DOHH2 (cell line): Measurements from ENCODE around the gene AHCTF1.
"Not testable (repeated sequence)": the region's sequence is repeated elsewhere in the genome, so short reads cannot be mapped to it uniquely, and the experiment has no call there.

ENCODE experiments used
- H3F3A ChIP-seq: fragments of 200-600 bp; sonication (generic), shearing (Covaris generic); 2 replicates; pipeline ENCODE4 v1.6.0; 2016; ENCODE audit warnings: antibody characterized with exemption, mild to moderate bottlenecking; ENCODE audit not compliant: control insufficient read depth, insufficient read depth
- H3K27ac ChIP-seq: fragments of 200-600 bp; sonication (generic); 2 replicates; pipeline ENCODE4 v1.5.1; 2014; ENCODE audit warnings: low read depth, mild to moderate bottlenecking, low read length, moderate library complexity
- H3K27me3 ChIP-seq: fragments of 200-600 bp; sonication (generic); 2 replicates; pipeline ENCODE4 v1.6.1; 2014; ENCODE audit warnings: mild to moderate bottlenecking, low read length, mixed read lengths; ENCODE audit not compliant: control insufficient read depth
- H3K36me3 ChIP-seq: fragments of 200-600 bp; sonication (generic); 2 replicates; pipeline ENCODE4 v1.6.1; 2014; ENCODE audit warnings: mild to moderate bottlenecking, low read length, moderate library complexity, mixed read lengths; ENCODE audit not compliant: control insufficient read depth
- H3K4me1 ChIP-seq: fragments of 200-600 bp; sonication (generic); 2 replicates; pipeline ENCODE4 v1.6.1; 2014; ENCODE audit warnings: mild to moderate bottlenecking, low read length, mixed read lengths; ENCODE audit not compliant: control insufficient read depth
- H3K4me2 ChIP-seq: fragments of 200-600 bp; sonication (generic); 2 replicates; pipeline ENCODE4 v1.6.0; 2014; ENCODE audit warnings: mild to moderate bottlenecking, low read length, moderate library complexity
- H3K4me3 ChIP-seq: fragments of 200-600 bp; sonication (generic); 2 replicates; pipeline ENCODE4 v1.5.1; 2014; ENCODE audit warnings: mild to moderate bottlenecking, low read length, mixed read lengths
- H3K79me2 ChIP-seq: fragments of 200-600 bp; sonication (generic); 2 replicates; pipeline ENCODE4 v1.6.1; 2014; ENCODE audit warnings: mild to moderate bottlenecking, low read length, mixed read lengths; ENCODE audit not compliant: control insufficient read depth
- H3K9me2 ChIP-seq: fragments of 200-600 bp; sonication (generic); replicated peaks from 2 replicates; pipeline ENCODE4 v1.6.1; 2014; ENCODE audit warnings: mild to moderate bottlenecking, low read length, mixed read lengths; ENCODE audit not compliant: control insufficient read depth
- H3K9me3 ChIP-seq: fragments of 200-600 bp; sonication (generic); 2 replicates; pipeline ENCODE4 v1.6.1; 2014; ENCODE audit warnings: antibody characterized with exemption, low read length, mixed read lengths; ENCODE audit not compliant: control insufficient read depth, insufficient read depth
- H4K20me1 ChIP-seq: fragments of 200-600 bp; sonication (generic); 2 replicates; pipeline ENCODE4 v1.6.0; 2014; ENCODE audit warnings: low read depth, mild to moderate bottlenecking, antibody characterized with exemption, low read length, moderate library complexity; ENCODE audit not compliant: control insufficient read depth, insufficient read depth
- EZH2phosphoT487 ChIP-seq: fragments of 200-600 bp; sonication (generic); IDR thresholded peaks from 2 replicates; pipeline ENCODE4 v1.6.1; 2017; ENCODE audit warnings: borderline replicate concordance, mild to moderate bottlenecking, antibody characterized with exemption, low read length, moderate library complexity, mixed read lengths
- TF ChIP-seq, protein P1 (sequence below): fragments of 200-600 bp; sonication (generic); IDR thresholded peaks from one replicate; pipeline ENCODE4 v1.5.1; 2014; ENCODE audit warnings: antibody characterized with exemption, mild to moderate bottlenecking, low read depth, low read length; ENCODE audit not compliant: poor library complexity, severe bottlenecking

The AHCTF1 gene

GRCh38 chr1:246843876-246844275 lies 87.9 kb downstream of the AHCTF1 start:
- TF ChIP-seq, protein P1, sequence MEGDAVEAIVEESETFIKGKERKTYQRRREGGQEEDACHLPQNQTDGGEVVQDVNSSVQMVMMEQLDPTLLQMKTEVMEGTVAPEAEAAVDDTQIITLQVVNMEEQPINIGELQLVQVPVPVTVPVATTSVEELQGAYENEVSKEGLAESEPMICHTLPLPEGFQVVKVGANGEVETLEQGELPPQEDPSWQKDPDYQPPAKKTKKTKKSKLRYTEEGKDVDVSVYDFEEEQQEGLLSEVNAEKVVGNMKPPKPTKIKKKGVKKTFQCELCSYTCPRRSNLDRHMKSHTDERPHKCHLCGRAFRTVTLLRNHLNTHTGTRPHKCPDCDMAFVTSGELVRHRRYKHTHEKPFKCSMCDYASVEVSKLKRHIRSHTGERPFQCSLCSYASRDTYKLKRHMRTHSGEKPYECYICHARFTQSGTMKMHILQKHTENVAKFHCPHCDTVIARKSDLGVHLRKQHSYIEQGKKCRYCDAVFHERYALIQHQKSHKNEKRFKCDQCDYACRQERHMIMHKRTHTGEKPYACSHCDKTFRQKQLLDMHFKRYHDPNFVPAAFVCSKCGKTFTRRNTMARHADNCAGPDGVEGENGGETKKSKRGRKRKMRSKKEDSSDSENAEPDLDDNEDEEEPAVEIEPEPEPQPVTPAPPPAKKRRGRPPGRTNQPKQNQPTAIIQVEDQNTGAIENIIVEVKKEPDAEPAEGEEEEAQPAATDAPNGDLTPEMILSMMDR = no peak
- no peak for TF ChIP-seq EZH2phosphoT487
- Histone ChIP-seq H3K9me2 (no peaks in the 10 kb centered on the region), H3K4me2 (no peak overlapping the region), H3K9me3 (no peaks in the 10 kb centered on the region), H3F3A (peaks cover 9% of the 10 kb centered on the region; the same call in 1 of the 2 replicates), H3K27ac (no peak overlapping the region), H4K20me1 (no peaks in the 10 kb centered on the region), H3K27me3 (no peaks in the 10 kb centered on the region), H3K4me1 (no peaks in the 10 kb centered on the region), H3K4me3 (no peak overlapping the region), H3K36me3 (peaks cover 62% of the 10 kb centered on the region), H3K79me2 (peaks cover 4% of the 10 kb centered on the region; the same call in 1 of the 2 replicates)

- not testable (repeated sequence) for H3K27me3 ChIP-seq, H3K79me2 ChIP-seq, H3K4me2 ChIP-seq, H4K20me1 ChIP-seq, H3K27ac ChIP-seq, H3K9me3 ChIP-seq, H3K4me1 ChIP-seq, H3K9me2 ChIP-seq, H3K4me3 ChIP-seq
- Histone ChIP-seq H3F3A (peaks cover 25% of the 10 kb centered on the region; the same call in 1 of the 2 replicates), H3K36me3 (peaks cover 38% of the 10 kb centered on the region)
These were observed 91.0 kb downstream of the AHCTF1 start for GRCh38 chr1:246840761-246841160.

DNA sequence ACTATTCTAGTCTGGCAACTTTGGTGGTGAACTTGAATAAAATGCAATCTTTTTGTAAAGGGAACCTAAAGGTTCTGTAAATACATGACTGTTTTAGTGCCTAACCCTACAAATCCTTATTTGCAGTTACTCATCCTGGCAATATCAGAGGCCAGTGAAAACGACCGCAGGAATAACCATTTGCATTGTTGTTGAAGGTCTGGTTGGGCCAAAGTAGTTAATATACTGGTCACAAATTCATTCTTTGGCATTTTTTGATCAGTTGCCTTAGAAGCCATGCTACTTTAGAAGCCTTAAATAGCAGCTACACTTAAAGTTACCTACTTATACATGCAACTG lies 93.7 kb downstream of the AHCTF1 start:
- Histone ChIP-seq H3K4me1 (no peaks in the 10 kb centered on the region), H4K20me1 (no peaks in the 10 kb centered on the region), H3K27me3 (no peaks in the 10 kb centered on the region), H3K79me2 (no peaks in the 10 kb centered on the region), H3K27ac (no peak overlapping the region), H3F3A (peaks cover 26% of the 10 kb centered on the region; the same call in 1 of the 2 replicates), H3K9me3 (no peaks in the 10 kb centered on the region), H3K9me2 (no peaks in the 10 kb centered on the region), H3K4me2 (no peak overlapping the region), H3K4me3 (no peak overlapping the region), H3K36me3 (peaks cover 16% of the 10 kb centered on the region)
- no peak for TF ChIP-seq EZH2phosphoT487
- TF ChIP-seq, protein P1 = no peak

GRCh38 chr1:246837418-246838117 lies 94.2 kb downstream of the AHCTF1 start:
- H3K4me1 ChIP-seq = no peaks in the 10 kb centered on the region
- H3K9me2 ChIP-seq = no peaks in the 10 kb centered on the region
- peaks cover 10% of the 10 kb centered on the region for H3K36me3 ChIP-seq
- TF ChIP-seq EZH2phosphoT487 = no peak
- TF ChIP-seq, protein P1 = no peak
- no peaks in the 10 kb centered on the region for H3K27me3 ChIP-seq
- no peak overlapping the region for H3K4me2 ChIP-seq
- no peaks in the 10 kb centered on the region for H3K9me3 ChIP-seq
- no peak overlapping the region for H3K27ac ChIP-seq
- no peaks in the 10 kb centered on the region for H3K79me2 ChIP-seq
- no peaks in the 10 kb centered on the region for H4K20me1 ChIP-seq
- H3F3A ChIP-seq = peaks cover 23% of the 10 kb centered on the region; the same call in 1 of the 2 replicates
- no peak overlapping the region for H3K4me3 ChIP-seq
